Natural killer cell (primary cell): ENCODE measurements around the gene NACA2. TPM values are rescaled to one million over a fixed set of nuclear protein-coding genes. Genes with fewer than 3 reads are reported as not detected.

Source experiments
- ATAC-seq, 3 donors: fragments of 150-1000 bp in 2 of 3; fragments of 200-7000 bp in 1 of 3; cut with Tn5 transposase; 1 replicate in 1 of 3; 2 replicates in 2 of 3; pipeline ENCODE4 v1.10.0; 2021; ENCODE audit warnings: mild to moderate bottlenecking in 2 of 3, moderate library complexity in 2 of 3
- DNase-seq, 2 donors: peaks; one replicate each; pipeline versions ENCODE4 v3.0.0 to v3.0.0-alpha.2; 2013 to 2021; ENCODE audit warnings: mixed read lengths in 1 of 2
- H3K27ac ChIP-seq: one replicate; pipeline ENCODE4 v1.5.1; 2013; ENCODE audit warnings: mild to moderate bottlenecking, low read length
- H3K27me3 ChIP-seq: one replicate; pipeline ENCODE4 v1.6.1; 2013; ENCODE audit warnings: low read length; ENCODE audit not compliant: control insufficient read depth, insufficient read depth
- H3K36me3 ChIP-seq: one replicate; pipeline ENCODE4 v1.6.1; 2013; ENCODE audit warnings: low read length; ENCODE audit not compliant: control insufficient read depth, insufficient read depth
- H3K4me1 ChIP-seq: one replicate; pipeline ENCODE4 v1.6.1; 2013; ENCODE audit warnings: low read length; ENCODE audit not compliant: control insufficient read depth, insufficient read depth
- H3K4me3 ChIP-seq: one replicate; pipeline ENCODE4 v1.5.1; 2013; ENCODE audit warnings: low read length
- H3K9me3 ChIP-seq: one replicate; pipeline ENCODE4 v1.6.1; 2013; ENCODE audit warnings: low read length; ENCODE audit not compliant: control insufficient read depth, insufficient read depth
- H3K27ac Mint-ChIP-seq, 2 donors: one replicate each; pipeline ENCODE4 v1.8.0; 2022; ENCODE audit warnings: mild to moderate bottlenecking in 2 of 2, mixed read lengths in 2 of 2, moderate library complexity in 1 of 2
- H3K27me3 Mint-ChIP-seq, 2 donors: one replicate each; pipeline ENCODE4 v1.8.0; 2022; ENCODE audit warnings: low read depth in 2 of 2, mixed read lengths in 2 of 2
- H3K36me3 Mint-ChIP-seq: one replicate; pipeline ENCODE4 v1.8.0; 2022; ENCODE audit warnings: mixed read lengths
- H3K4me1 Mint-ChIP-seq, 2 donors: one replicate each; pipeline ENCODE4 v1.8.0; 2022; ENCODE audit warnings: mixed read lengths in 2 of 2
- H3K4me3 Mint-ChIP-seq: one replicate; pipeline ENCODE4 v1.8.0; 2022; ENCODE audit warnings: mild to moderate bottlenecking, moderate library complexity, mixed read lengths
- H3K9me3 Mint-ChIP-seq, 2 donors: one replicate each; pipeline ENCODE4 v1.8.0; 2022; ENCODE audit warnings: mixed read lengths in 2 of 2
- CTCF ChIP-seq: fragments of 200-600 bp; IDR thresholded peaks from one replicate; pipeline ENCODE4 v1.8.0; 2022; ENCODE audit warnings: antibody characterized with exemption
- WGBS: methylation state at CpG from one replicate; pipeline ENCODE4 v1.1.7; 2013; ENCODE audit warnings: missing lambda C conversion rate; ENCODE audit not compliant: insufficient coverage; 5-methylcytosine and 5-hydroxymethylcytosine counted together
- intact Hi-C: fragments of 100-400 bp; cut with micrococcal nuclease; formaldehyde crosslinking; loops from one replicate; pipeline ENCODE4 v1.14.2; 2022
- total RNA-seq, 4 donors: library from RNA; stranded (reverse); fragments of 120-200 nt in 1 of 4; gene quantifications; one replicate each; pipeline versions ENCODE4 v1.2.3 to v1.2.4, GENCODE V29; 2013 to 2022

The NACA2 gene
- total RNA-seq, 3 donors from 2014 or later (not counting 1 experiment from before 2014, with no cell fraction given) = not detected

- no peaks in the 10 kb centered on the region for H3K4me1 ChIP-seq
- H3K27me3 ChIP-seq = peaks cover 2% of the 10 kb centered on the region
- ATAC-seq = no peak
- Mint-ChIP-seq H3K36me3 (no peaks in the 10 kb centered on the region), H3K27me3 (peaks cover 9 to 11% of the 10 kb centered on the region in 2 donors), H3K4me1 (no peaks in the 10 kb centered on the region), H3K27ac (no peak overlapping the region), H3K9me3 (no peaks in the 10 kb centered on the region), H3K4me3 (no peak overlapping the region)
- H3K27ac ChIP-seq = no peak overlapping the region
- H3K9me3 ChIP-seq = no peaks in the 10 kb centered on the region
- H3K4me3 ChIP-seq = no peak overlapping the region
- DNase-seq = no peak
- no peaks in the 10 kb centered on the region for H3K36me3 ChIP-seq
- intact Hi-C loops = no loop called here
- 55% methylated on average over 4 of the region's 4 CpGs for WGBS
- no peak for TF ChIP-seq CTCF
These were observed 25.8 kb downstream of the NACA2 start for GRCh38 chr17:61565213-61565612.

GRCh38 chr17:61562287-61562686 is 28.7 kb downstream of the NACA2 start:
- Histone ChIP-seq H3K9me3 (no peaks in the 10 kb centered on the region), H3K27ac (no peak overlapping the region), H3K4me3 (no peak overlapping the region), H3K27me3 (peaks cover 2% of the 10 kb centered on the region), H3K36me3 (no peaks in the 10 kb centered on the region), H3K4me1 (no peaks in the 10 kb centered on the region)
- TF ChIP-seq CTCF = no peak
- WGBS = 75% methylated on average over 3 of the region's 4 CpGs
- H3K9me3 Mint-ChIP-seq = no peaks in the 10 kb centered on the region
- no peak overlapping the region for H3K27ac Mint-ChIP-seq
- DNase-seq = no peak
- peaks cover 12 to 22% of the 10 kb centered on the region in 2 donors for H3K27me3 Mint-ChIP-seq
- H3K36me3 Mint-ChIP-seq = no peaks in the 10 kb centered on the region
- H3K4me1 Mint-ChIP-seq = no peaks in the 10 kb centered on the region
- intact Hi-C loops = no loop called here
- no peak overlapping the region for H3K4me3 Mint-ChIP-seq
- ATAC-seq = no peak

- no peaks in the 10 kb centered on the region for H3K36me3 Mint-ChIP-seq
- Histone ChIP-seq H3K9me3 (no peaks in the 10 kb centered on the region), H3K27ac (no peak overlapping the region), H3K27me3 (peaks cover 2% of the 10 kb centered on the region), H3K4me1 (no peaks in the 10 kb centered on the region), H3K36me3 (no peaks in the 10 kb centered on the region), H3K4me3 (no peak overlapping the region)
- intact Hi-C loops = no loop called here
- H3K27me3 Mint-ChIP-seq = peaks cover 12 to 22% of the 10 kb centered on the region in 2 donors
- no peak overlapping the region for H3K4me3 Mint-ChIP-seq
- H3K27ac Mint-ChIP-seq = no peak overlapping the region
- no peak for DNase-seq
- no peak for ATAC-seq
- no peaks in the 10 kb centered on the region for H3K4me1 Mint-ChIP-seq
- H3K9me3 Mint-ChIP-seq = no peaks in the 10 kb centered on the region
- WGBS = 76% methylated on average over 2 of the region's 2 CpGs
- TF ChIP-seq CTCF = no peak
These were observed 29.7 kb downstream of the NACA2 start for GRCh38 chr17:61561354-61561753.

- 85% methylated on average over 6 of the region's 6 CpGs for WGBS
- Mint-ChIP-seq H3K27ac (no peak overlapping the region), H3K9me3 (no peaks in the 10 kb centered on the region), H3K27me3 (peaks cover 11 to 25% of the 10 kb centered on the region in 2 donors), H3K4me3 (no peak overlapping the region), H3K4me1 (no peaks in the 10 kb centered on the region), H3K36me3 (no peaks in the 10 kb centered on the region)
- no peak overlapping the region for H3K4me3 ChIP-seq
- no peak for ATAC-seq
- no peak for DNase-seq
- H3K9me3 ChIP-seq = no peaks in the 10 kb centered on the region
- intact Hi-C loops = no loop called here
- H3K36me3 ChIP-seq = no peaks in the 10 kb centered on the region
- no peak overlapping the region for H3K27ac ChIP-seq
- no peaks in the 10 kb centered on the region for H3K4me1 ChIP-seq
- TF ChIP-seq CTCF = no peak
- peaks cover 2% of the 10 kb centered on the region for H3K27me3 ChIP-seq
These were observed 30.9 kb downstream of the NACA2 start for GRCh38 chr17:61560071-61560470.
